GM19035 (cell line): ENCODE measurements around the gene STUM.

Experiments used
- ATAC-seq: cut with Tn5 transposase; IDR thresholded peaks from one replicate; pipeline ENCODE4 v1.9.1; 2021; ENCODE audit not compliant: unreplicated experiment

Gene STUM

GRCh38 chr1:226558036-226558650 is 9.6 kb downstream of the STUM start:
- ATAC-seq, result no peak

DNA sequence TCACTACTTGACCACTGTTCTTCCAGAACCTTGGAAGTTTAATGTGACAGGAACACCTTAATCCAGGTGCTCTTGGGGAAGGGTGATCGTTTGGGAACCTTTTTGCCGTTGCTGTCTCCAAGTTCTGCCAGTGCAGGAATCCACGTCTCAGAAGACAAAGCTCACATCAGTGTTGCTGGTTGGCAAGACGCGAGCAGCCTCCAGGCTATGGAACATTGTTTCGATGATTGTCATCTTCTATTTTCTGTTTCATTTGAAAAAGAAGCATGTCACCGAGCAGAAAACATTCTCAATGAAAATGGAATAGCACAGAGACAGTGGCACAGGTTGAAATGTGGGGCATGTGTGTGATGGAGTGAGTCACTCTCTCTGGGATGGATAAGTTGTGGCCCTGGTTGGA is 11.7 kb downstream of the STUM start:
- ATAC-seq, result no peak

DNA sequence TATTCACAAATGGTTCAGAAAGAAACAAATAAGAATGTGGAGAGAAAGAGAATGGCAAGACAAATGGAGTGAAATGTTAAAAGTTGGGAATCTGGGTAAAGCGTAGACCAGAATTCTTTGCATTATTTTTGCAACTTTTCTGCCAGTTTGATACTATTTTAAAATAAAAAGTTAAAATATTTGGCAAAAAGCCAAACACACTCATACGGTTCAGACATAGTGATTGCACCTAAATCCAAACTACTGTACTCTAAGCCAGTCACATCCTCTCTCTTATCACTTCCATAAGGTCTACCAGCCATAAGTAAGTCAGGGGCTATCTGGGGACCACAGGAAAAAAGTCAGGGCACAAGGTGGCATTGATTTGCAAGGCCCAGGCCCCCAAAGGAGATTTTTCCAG is 14.4 kb downstream of the STUM start:
- ATAC-seq, result no peak

DNA sequence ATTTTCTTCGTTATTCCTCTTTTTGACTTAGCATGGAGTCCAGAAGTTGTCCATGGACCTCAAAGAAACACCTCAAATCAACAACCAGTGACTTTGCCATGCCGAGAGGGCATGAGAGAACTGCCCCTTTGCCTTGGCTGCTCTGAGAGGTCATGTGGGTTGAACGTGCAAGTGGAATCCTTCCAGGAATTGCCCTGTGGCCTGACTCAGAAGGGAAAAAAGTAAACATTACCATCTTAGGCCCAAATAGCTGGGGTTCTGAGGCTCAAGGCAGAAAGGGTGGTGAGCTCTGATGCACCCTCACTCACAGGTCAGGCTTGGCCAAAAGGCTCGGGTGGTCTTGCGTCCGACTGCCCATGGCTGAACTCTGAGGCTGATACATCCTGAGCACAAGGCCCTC is 15.1 kb downstream of the STUM start:
- ATAC-seq, result no peak

GRCh38 chr1:226565476-226565875 is 16.9 kb downstream of the STUM start:
- no peak for ATAC-seq

DNA sequence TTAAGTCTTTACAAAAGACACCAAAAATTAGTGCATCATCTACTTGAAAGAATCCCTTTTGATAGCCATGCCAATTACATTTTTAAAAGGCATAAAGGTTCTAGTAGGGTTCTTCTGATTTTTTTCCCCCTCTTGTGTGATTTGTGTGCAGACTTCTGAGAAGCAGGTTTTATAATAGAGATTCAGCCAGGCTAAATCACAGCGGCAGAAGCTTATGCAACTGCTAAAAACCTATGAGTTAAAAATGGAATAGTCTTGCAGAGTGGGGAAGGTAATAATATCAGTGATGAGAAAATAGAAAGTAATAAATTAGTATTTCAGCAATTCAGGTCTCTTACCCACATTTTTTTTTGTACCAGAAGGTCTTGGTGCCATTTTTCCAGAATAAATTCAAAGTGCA is 17.7 kb downstream of the STUM start:
- no peak for ATAC-seq

DNA sequence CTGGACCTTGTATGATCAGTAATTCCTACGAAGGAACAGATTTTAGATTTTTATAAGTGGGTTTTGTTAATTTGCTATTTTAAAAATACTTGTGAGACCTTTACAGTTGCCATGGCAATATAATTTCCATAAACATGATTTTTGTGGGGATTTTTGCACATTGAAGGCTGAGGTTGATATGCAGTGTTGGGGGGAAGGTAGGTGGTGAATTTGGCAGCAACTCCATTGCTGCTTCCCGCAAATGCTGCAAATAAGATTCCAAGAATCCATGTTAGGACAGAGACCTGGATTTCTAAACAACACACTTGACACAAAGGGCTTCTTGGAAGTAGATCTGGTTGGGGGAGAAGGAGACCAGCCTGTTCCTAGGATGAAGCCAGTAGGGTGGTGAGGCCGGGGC is 18.2 kb downstream of the STUM start:
- ATAC-seq, result no peak

DNA sequence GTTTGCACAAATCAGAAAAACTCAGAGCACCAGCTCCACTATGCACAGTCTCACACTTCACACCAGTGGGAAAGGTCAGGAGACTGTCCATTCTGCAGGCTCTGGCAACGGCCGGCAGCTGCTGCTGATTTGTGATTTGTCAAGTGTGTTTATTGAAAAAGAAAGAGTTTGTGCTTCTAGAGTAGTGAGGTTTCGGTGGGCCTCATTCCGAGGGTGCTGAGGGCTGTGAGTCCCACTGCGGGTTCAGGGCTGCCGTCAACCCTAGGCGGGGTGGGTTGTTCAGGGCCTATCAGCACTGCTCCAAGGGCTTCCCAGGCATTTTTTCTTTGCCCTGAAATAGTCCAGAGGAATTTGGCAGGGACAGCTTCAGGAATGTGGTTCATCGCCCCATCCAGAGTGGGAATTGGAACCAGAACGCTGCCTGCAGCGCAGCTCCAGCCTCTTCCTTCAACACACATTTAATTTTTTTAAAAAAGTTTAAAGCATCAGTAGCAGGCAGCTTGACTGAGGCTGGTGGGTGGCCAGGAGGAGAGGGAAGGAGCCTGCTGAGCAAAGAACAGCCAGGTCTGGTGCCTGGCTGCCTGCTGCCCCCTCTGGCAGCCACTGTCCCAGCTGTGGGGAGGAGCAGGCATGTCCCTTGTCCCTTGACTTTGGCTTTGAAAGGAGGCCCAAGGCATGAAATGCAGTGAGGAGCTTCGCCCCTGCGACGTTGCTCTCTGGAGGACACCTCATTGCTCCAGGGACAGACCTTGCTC is 19.7 kb downstream of the STUM start:
- no peak for ATAC-seq

DNA sequence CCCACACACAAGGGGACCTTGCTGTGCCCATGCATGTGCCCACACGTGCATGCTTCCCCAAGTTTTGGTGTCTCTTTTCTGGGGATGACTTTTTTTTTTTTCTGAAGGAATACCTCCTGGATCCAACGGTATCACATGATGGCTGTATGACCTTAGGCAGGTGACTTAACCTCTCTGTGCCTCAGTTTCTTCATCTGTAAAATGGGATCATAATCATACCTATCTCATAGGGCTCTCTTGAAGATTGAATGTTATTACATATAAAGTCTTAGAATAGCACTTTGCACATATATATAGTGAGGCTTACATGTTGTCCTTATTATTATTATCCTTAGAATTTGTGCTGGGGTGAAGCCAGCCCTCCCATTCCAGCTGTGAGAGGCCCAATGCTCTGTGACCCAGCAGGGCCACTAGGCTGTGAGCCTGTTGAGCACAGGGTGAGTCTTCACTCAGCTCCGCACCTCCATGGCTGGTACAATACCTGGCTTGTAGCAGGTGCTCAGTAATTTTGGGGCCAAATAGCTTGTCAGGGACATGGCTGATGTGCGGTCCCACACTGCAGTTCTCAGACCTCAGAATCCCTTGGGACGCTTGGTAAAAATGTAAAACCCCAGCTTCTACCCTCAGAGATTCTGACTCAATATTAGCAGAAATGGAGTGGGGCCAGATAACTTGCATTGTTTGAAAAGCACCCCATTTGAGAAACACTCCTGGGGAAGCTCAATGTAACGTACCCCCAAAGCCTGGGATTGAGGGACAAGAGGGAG is 20.6 kb downstream of the STUM start:
- ATAC-seq, result no peak

- no peak for ATAC-seq
Measured at GRCh38 chr1:226569879-226570547, 21.4 kb downstream of the STUM start.

GRCh38 chr1:226571893-226572292 is 23.3 kb downstream of the STUM start:
- no peak for ATAC-seq

DNA sequence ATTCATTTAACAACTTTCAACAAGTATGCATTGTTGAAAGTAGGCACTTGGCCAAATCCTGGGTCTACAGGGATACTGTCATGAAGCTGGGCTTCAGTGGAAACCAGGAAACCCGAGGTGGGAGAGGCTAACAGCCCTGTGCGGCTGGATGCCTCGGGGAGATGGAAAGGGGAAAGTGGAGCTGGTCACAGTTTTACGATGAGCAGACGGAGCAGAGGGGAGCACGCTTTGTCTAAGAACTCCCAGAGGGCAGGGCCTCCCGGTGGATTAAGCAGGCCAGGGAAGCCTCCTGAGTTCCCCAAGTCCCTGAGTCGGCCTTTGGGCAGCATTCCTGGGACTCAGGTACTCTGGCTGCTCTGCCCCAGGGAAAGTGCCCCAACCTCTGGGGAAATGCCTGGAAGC is 23.8 kb downstream of the STUM start:
- no peak for ATAC-seq

DNA sequence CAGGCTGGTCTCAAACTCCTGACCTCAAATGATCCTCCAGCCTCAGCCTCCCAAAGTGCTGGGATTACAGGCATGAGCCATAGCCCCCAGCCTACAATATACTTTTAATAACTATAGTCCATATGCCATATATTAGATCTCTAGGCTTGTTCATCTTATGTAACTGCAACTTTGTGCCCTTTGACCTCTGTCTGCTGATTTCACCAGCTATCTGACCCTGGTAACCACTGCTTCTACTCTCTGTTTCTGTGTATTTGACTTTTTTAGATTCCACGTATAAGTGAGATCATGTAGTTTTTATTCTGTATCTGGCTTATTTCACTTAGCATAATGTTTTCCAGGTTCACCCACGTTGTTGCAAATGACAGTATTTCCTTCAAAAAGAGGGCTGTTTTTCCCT is 25.5 kb downstream of the STUM start:
- ATAC-seq, result no peak

DNA sequence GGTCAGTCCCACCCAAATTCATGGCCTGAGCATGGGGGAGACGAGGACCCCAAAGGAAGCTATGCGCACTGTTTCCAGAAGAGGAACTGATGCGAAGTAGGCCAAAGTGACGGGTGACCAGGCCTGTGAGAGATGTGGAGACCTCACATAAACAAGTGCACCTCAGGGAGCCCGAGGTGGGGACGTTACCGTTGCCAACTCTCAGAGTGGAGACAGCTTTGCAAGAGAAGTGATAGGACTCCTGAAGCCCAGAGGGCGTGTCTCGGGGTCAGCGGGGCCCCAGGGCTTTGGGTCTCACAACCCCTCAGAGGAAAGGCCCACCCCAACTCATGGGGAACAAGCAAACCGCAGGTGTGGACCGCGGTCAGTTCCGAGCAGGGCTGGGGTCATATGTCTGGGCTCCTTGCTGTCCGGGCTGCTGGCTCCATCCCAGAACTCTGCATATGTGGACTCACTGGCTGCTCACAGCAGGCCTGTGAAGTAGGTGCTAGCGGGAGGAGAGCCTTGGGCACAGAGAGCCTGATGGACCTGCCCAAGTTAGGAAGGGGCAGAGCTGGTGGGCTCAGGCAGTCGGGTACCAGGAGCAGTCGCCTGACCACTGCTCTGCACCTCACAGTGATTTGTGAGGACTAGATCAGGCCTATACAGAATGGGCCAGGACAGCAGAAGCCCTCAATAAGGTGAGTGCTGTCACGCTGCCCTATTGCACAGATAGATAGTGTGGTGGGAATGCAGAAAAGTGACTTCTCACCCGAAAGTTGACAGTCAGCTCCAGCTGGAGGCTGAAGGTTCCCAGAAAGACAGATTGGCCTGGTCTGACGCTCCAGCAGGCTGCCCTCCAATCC is 26.2 kb downstream of the STUM start:
- no peak for ATAC-seq

DNA sequence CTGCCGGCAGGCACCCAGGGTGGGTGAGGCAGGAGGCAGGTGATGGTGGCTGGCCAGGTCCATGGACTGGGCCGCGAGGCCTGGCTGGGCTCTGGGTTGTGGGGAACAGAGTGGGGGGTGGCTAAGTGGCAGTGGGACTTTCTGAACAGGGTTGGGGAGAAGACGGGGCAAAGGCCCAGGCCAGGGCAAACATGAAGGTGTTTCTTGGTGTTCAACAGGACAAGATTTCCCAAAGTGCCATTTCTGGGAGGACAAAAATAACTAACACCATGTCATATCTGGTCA is 26.8 kb downstream of the STUM start:
- no peak for ATAC-seq

GRCh38 chr1:226575739-226576378 is 27.3 kb downstream of the STUM start:
- no peak for ATAC-seq

DNA sequence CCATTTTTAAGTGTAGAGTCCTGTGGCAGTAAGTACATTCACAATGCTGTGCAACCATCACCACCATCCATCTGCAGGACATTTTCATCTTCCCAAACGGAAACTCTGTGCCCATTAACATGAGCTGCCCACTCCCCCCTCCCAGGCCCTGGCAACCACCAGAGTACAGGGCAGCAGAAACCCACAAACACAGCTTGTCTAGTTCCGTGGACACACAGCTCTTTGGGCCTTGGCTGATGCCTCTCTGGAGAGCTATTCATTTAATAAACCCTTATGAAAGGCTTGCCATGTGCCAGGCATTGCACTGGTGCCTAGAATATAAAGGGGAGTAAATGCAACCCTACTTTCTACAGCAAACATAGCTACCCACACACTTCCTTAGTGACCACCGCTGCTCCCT is 28.0 kb downstream of the STUM start:
- no peak for ATAC-seq

DNA sequence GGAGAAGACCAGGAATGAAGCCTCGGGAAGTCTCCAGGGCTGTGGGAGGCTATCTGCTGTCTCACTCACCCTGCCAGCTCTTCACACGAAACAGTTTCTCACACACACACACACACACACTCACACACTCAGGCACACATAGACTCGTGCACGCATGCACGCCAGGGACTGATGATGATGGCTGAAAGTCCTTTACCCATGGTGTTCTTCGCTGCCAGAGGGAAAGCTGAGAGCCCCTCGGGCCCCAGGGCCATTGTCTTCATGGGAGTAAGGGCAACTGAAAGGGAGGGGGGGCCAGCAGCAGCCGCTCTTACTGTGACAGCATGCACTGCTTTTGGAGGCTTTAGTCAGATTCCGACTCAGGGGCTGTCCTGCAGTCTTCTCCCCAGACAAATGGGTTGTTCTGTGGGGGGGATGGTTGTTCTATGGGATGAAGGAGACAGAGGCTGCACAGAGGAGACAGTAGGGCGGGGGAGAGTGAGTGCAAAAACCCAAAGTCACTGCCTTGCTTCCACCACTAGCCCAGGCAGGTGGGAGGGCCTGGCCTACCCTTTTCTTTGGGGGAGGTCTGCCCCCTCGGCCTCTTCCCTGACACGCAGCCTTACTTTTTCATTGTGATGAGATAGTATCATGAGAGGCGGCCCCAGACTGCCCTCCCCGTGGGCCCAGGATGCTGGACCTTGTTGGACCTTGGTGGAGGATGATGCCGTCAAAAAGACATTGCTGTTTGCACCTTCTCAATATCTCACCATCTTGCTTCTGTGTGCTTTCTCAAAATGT is 29.0 kb downstream of the STUM start:
- ATAC-seq, result no peak

GRCh38 chr1:226578946-226579578 is 30.5 kb downstream of the STUM start:
- no peak for ATAC-seq
